Karpas-422 (cell line): ENCODE measurements around the gene RALGAPA2. TPM values are rescaled to one million over a fixed set of nuclear protein-coding genes. Genes with fewer than 3 reads are reported as not detected.

ENCODE experiments used
- DNase-seq: peaks from one replicate; pipeline ENCODE4 v3.0.0-alpha.2; 2015
- H2AFZ ChIP-seq: fragments of 200-600 bp; sonication (generic); 2 replicates; pipeline ENCODE4 v1.6.1; 2014; ENCODE audit warnings: antibody characterized with exemption, low read length, mixed read lengths
- H3K27ac ChIP-seq: fragments of 200-600 bp; sonication (generic); 2 replicates; pipeline ENCODE4 v1.5.1; 2014; ENCODE audit warnings: mild to moderate bottlenecking, low read length, moderate library complexity
- H3K27me3 ChIP-seq: fragments of 200-600 bp; sonication (generic); 2 replicates; pipeline ENCODE4 v1.6.1; 2014; ENCODE audit warnings: low read length, mixed read lengths
- H3K36me3 ChIP-seq: fragments of 200-600 bp; sonication (generic); 2 replicates; pipeline ENCODE4 v1.6.1; 2014; ENCODE audit warnings: low read length, mixed read lengths; ENCODE audit not compliant: insufficient read depth
- H3K4me1 ChIP-seq: fragments of 200-600 bp; sonication (generic); 2 replicates; pipeline ENCODE4 v1.6.1; 2014; ENCODE audit warnings: mild to moderate bottlenecking, low read length, mixed read lengths
- H3K4me2 ChIP-seq: fragments of 200-600 bp; sonication (generic); 2 replicates; pipeline ENCODE4 v1.6.1; 2014; ENCODE audit warnings: low read length, low read depth, mild to moderate bottlenecking; ENCODE audit not compliant: poor library complexity, severe bottlenecking
- H3K4me3 ChIP-seq: fragments of 200-600 bp; sonication (generic); 2 replicates; pipeline ENCODE4 v1.5.1; 2014; ENCODE audit warnings: mild to moderate bottlenecking, antibody characterized with exemption, low read length, mixed read lengths
- H3K79me2 ChIP-seq: fragments of 200-600 bp; sonication (generic); 2 replicates; pipeline ENCODE4 v1.6.1; 2014; ENCODE audit warnings: mild to moderate bottlenecking, low read length, mixed read lengths
- H3K9ac ChIP-seq: fragments of 200-600 bp; sonication (generic); 2 replicates; pipeline ENCODE4 v1.6.0; 2014; ENCODE audit warnings: low read length
- H3K9me2 ChIP-seq: fragments of 200-600 bp; sonication (generic), shearing (Covaris generic); replicated peaks from 2 replicates; pipeline ENCODE4 v1.6.0; 2014; ENCODE audit warnings: mild to moderate bottlenecking, low read length, moderate library complexity; ENCODE audit not compliant: insufficient read depth
- H3K9me3 ChIP-seq: fragments of 300-700, 200-600 bp; sonication (generic); 2 replicates; pipeline ENCODE4 v1.6.1; 2014; ENCODE audit warnings: low read length, mixed read lengths
- H4K20me1 ChIP-seq: fragments of 200-600 bp; sonication (generic); 2 replicates; pipeline ENCODE4 v1.6.1; 2014; ENCODE audit warnings: mild to moderate bottlenecking, antibody characterized with exemption, low read length, low read depth; ENCODE audit not compliant: insufficient read depth
- total RNA-seq: library from RNA; depleted of rRNA; stranded (reverse); fragments of >200 nt; shearing (Covaris generic); gene quantifications from 2 replicates; pipeline ENCODE4 v1.2.3, GENCODE V29; 2014; ENCODE audit warnings: low replicate concordance

The RALGAPA2 gene
- total RNA-seq, 1 experiment from 2014 or later, result 6.3 TPM

GRCh38 chr20:20683481-20684321 lies 28.7 kb downstream of the RALGAPA2 start:
- H3K4me2 ChIP-seq, result no peak overlapping the region
- H3K9me3 ChIP-seq, result no peaks in the 10 kb centered on the region

GRCh38 chr20:20683020-20683419 lies 29.4 kb downstream of the RALGAPA2 start:
- H3K9me3 ChIP-seq, result no peaks in the 10 kb centered on the region
- no peaks in the 10 kb centered on the region for H3K27me3 ChIP-seq
- peaks cover 8% of the 10 kb centered on the region for H3K4me1 ChIP-seq
- no peak for DNase-seq
- no peaks in the 10 kb centered on the region for H3K36me3 ChIP-seq
- no peak overlapping the region for H2AFZ ChIP-seq
- no peaks in the 10 kb centered on the region for H3K9me2 ChIP-seq
- no peaks in the 10 kb centered on the region for H3K79me2 ChIP-seq
- H3K27ac ChIP-seq, result no peak overlapping the region
- H3K9ac ChIP-seq, result no peak overlapping the region
- H3K4me2 ChIP-seq, result no peak overlapping the region
- no peak overlapping the region for H3K4me3 ChIP-seq
- no peaks in the 10 kb centered on the region; the same call in 1 of the 2 replicates for H4K20me1 ChIP-seq

More at GRCh38 chr20:20683481-20684321, 28.7 kb downstream of the RALGAPA2 start:
- no peak overlapping the region for H3K4me3 ChIP-seq
- H3K36me3 ChIP-seq, result no peaks in the 10 kb centered on the region
- no peaks in the 10 kb centered on the region for H3K27me3 ChIP-seq
- H3K4me1 ChIP-seq, result peaks cover 8% of the 10 kb centered on the region
- H3K9ac ChIP-seq, result no peak overlapping the region
- H2AFZ ChIP-seq, result no peak overlapping the region
- DNase-seq, result no peak
- no peaks in the 10 kb centered on the region for H3K79me2 ChIP-seq
- H3K9me2 ChIP-seq, result no peaks in the 10 kb centered on the region
- H4K20me1 ChIP-seq, result peaks cover 6% of the 10 kb centered on the region; the same call in 1 of the 2 replicates
- H3K27ac ChIP-seq, result no peak overlapping the region

- H3K9me2 ChIP-seq, result no peaks in the 10 kb centered on the region
- H3K79me2 ChIP-seq, result no peaks in the 10 kb centered on the region
- DNase-seq, result peak; percentile 47
- no peaks in the 10 kb centered on the region; the same call in 1 of the 2 replicates for H4K20me1 ChIP-seq
- no peak overlapping the region for H3K27ac ChIP-seq
- no peaks in the 10 kb centered on the region for H3K9me3 ChIP-seq
- H2AFZ ChIP-seq, result peak overlapping the region; percentile 4; the same call in 1 of the 2 replicates
- H3K9ac ChIP-seq, result no peak overlapping the region
- H3K27me3 ChIP-seq, result no peaks in the 10 kb centered on the region
- no peak overlapping the region for H3K4me2 ChIP-seq
- peaks cover 8% of the 10 kb centered on the region for H3K4me1 ChIP-seq
- H3K4me3 ChIP-seq, result no peak overlapping the region
- no peaks in the 10 kb centered on the region for H3K36me3 ChIP-seq
Observed at GRCh38 chr20:20680991-20681508, 31.4 kb downstream of the RALGAPA2 start.

GRCh38 chr20:20679316-20679715 lies 33.1 kb downstream of the RALGAPA2 start:
- Histone ChIP-seq H3K9me3 (no peaks in the 10 kb centered on the region), H3K4me3 (no peak overlapping the region), H3K4me1 (peaks cover 8% of the 10 kb centered on the region), H4K20me1 (no peaks in the 10 kb centered on the region; the same call in 1 of the 2 replicates), H3K79me2 (no peaks in the 10 kb centered on the region), H3K27me3 (no peaks in the 10 kb centered on the region), H3K36me3 (no peaks in the 10 kb centered on the region), H3K27ac (no peak overlapping the region), H2AFZ (no peak overlapping the region), H3K9ac (no peak overlapping the region), H3K4me2 (no peak overlapping the region), H3K9me2 (no peaks in the 10 kb centered on the region)
- no peak for DNase-seq

GRCh38 chr20:20677186-20677585 lies 35.3 kb downstream of the RALGAPA2 start:
- Histone ChIP-seq H3K9me2 (no peaks in the 10 kb centered on the region), H3K9me3 (no peaks in the 10 kb centered on the region), H4K20me1 (no peaks in the 10 kb centered on the region; the same call in 1 of the 2 replicates), H3K4me3 (no peak overlapping the region), H3K9ac (no peak overlapping the region), H3K27me3 (no peaks in the 10 kb centered on the region), H3K36me3 (no peaks in the 10 kb centered on the region), H3K79me2 (no peaks in the 10 kb centered on the region), H3K4me2 (no peak overlapping the region), H3K27ac (no peak overlapping the region), H3K4me1 (peaks cover 8% of the 10 kb centered on the region), H2AFZ (no peak overlapping the region)
- no peak for DNase-seq

- Histone ChIP-seq H3K27me3 (no peaks in the 10 kb centered on the region), H4K20me1 (no peaks in the 10 kb centered on the region), H3K9me3 (no peaks in the 10 kb centered on the region), H3K27ac (no peak overlapping the region), H3K4me3 (no peak overlapping the region), H3K36me3 (no peaks in the 10 kb centered on the region), H3K4me2 (peak overlapping the region; percentile 41), H3K4me1 (peaks cover 26% of the 10 kb centered on the region), H3K79me2 (no peaks in the 10 kb centered on the region), H3K9ac (no peak overlapping the region), H2AFZ (no peak overlapping the region), H3K9me2 (no peaks in the 10 kb centered on the region)
- DNase-seq, result peak; percentile 89
Observed at GRCh38 chr20:20668639-20669038, 43.8 kb downstream of the RALGAPA2 start.

GRCh38 chr20:20666359-20666758 lies 46.1 kb downstream of the RALGAPA2 start:
- H3K4me2 ChIP-seq, result no peak overlapping the region
- H3K9me3 ChIP-seq, result no peaks in the 10 kb centered on the region
- H3K9ac ChIP-seq, result no peak overlapping the region
- H3K36me3 ChIP-seq, result no peaks in the 10 kb centered on the region
- no peak overlapping the region for H3K4me3 ChIP-seq
- H3K79me2 ChIP-seq, result no peaks in the 10 kb centered on the region
- peaks cover 26% of the 10 kb centered on the region for H3K4me1 ChIP-seq
- H3K9me2 ChIP-seq, result no peaks in the 10 kb centered on the region
- H2AFZ ChIP-seq, result no peak overlapping the region
- no peaks in the 10 kb centered on the region for H3K27me3 ChIP-seq
- DNase-seq, result no peak
- no peak overlapping the region for H3K27ac ChIP-seq
- H4K20me1 ChIP-seq, result no peaks in the 10 kb centered on the region

GRCh38 chr20:20665606-20666332 lies 46.7 kb downstream of the RALGAPA2 start:
- H4K20me1 ChIP-seq, result no peaks in the 10 kb centered on the region
- no peaks in the 10 kb centered on the region for H3K79me2 ChIP-seq
- H3K9me2 ChIP-seq, result no peaks in the 10 kb centered on the region
- no peak overlapping the region for H3K27ac ChIP-seq
- DNase-seq, result no peak
- H3K36me3 ChIP-seq, result no peaks in the 10 kb centered on the region
- H3K9me3 ChIP-seq, result no peaks in the 10 kb centered on the region
- no peak overlapping the region for H3K9ac ChIP-seq
- no peak overlapping the region for H2AFZ ChIP-seq
- H3K4me2 ChIP-seq, result no peak overlapping the region
- H3K4me1 ChIP-seq, result peaks cover 26% of the 10 kb centered on the region
- H3K27me3 ChIP-seq, result no peaks in the 10 kb centered on the region
- H3K4me3 ChIP-seq, result no peak overlapping the region
